ENCODE data around the gene GPX4.

The GPX4 gene

GRCh38 chr19:1093811-1094553 is 9.8 kb upstream of the GPX4 start:
- DNase-seq: no peak
- Histone ChIP-seq H3K9me3 (no peaks in the 10 kb centered on the region), H3K27ac (peak overlapping the region in 1 of 2 donors; percentile 78), H3K4me3 (peak overlapping the region; percentile 78 to 83), H3K27me3 (no peaks in the 10 kb centered on the region), H3K4me1 (peaks cover 0 to 42% (median 32%) of the 10 kb centered on the region in 4 donors), H3K36me3 (peaks cover 32 to 47% (median 34%) of the 10 kb centered on the region in 3 donors)
- intact Hi-C loops (cut with DNase I; ENCODE audit: low total_unique reads): loop anchor here (5.0 kb wide), 1 partner anchor 52 kb away; the partner anchor contains the start of gene ABCA7
- TF ChIP-seq CTCF (IDR thresholded peaks at IDR 0.05): no peak

DNA sequence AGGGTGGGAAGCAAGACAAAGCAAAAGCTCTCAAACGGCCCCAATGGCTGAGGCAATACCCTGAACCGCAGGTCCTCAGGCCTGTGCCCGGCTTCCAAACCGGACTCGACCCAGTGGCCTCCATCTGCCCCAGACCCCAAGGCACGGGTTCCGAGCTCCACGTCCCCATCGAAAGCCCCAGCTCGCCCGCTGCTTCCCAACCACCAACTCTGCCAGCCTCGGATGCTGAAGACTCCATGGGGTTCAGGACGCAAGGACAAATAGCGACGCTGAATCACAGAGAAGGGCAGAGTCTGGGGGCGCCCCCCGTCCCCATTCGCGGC is 9.2 kb upstream of the GPX4 start:
- no peaks in the 10 kb centered on the region for H3K27me3 ChIP-seq
- H3K4me1 ChIP-seq: peaks cover 0 to 48% (median 38%) of the 10 kb centered on the region in 4 donors
- no peak for DNase-seq
- H3K27ac ChIP-seq: peak overlapping the region; percentile 78 to 79
- no peak for TF ChIP-seq CTCF (IDR thresholded peaks at IDR 0.05)
- H3K9me3 ChIP-seq: peaks cover 0 to 1% (median 0%) of the 10 kb centered on the region in 3 donors
- H3K36me3 ChIP-seq: peaks cover 25 to 41% (median 28%) of the 10 kb centered on the region in 3 donors
- intact Hi-C loops (cut with DNase I; ENCODE audit: low total_unique reads): loop anchor here (5.0 kb wide), 1 partner anchor 52 kb away; the partner anchor contains the start of gene ABCA7
- peak overlapping the region; percentile 78 to 83 for H3K4me3 ChIP-seq

- DNase-seq: peak; percentile 99
- Histone ChIP-seq H3K4me1 (peaks cover 0 to 51% (median 42%) of the 10 kb centered on the region in 4 donors), H3K36me3 (peaks cover 20 to 36% (median 27%) of the 10 kb centered on the region in 3 donors), H3K27ac (peak within 1 kb of the TSS; percentile 78 to 79), H3K4me3 (peak within 1 kb of the TSS; percentile 78 to 83), H3K9me3 (peaks cover 0 to 6% (median 0%) of the 10 kb centered on the region in 3 donors), H3K27me3 (no peaks in the 10 kb centered on the region)
- intact Hi-C loops (cut with DNase I; ENCODE audit: low total_unique reads): loop anchor here (5.0 kb wide), 1 partner anchor 53 kb away; the partner anchor contains the start of gene ABCA7
- no peak for TF ChIP-seq CTCF (IDR thresholded peaks at IDR 0.05)
These were observed 8.7 kb upstream of the GPX4 start, which contains the start of gene POLR2E for GRCh38 chr19:1094978-1095701. POLR2E (minus strand) TSS chr19:1095375; CDS start chr19:1095315, 60 bp downstream.

GRCh38 chr19:1097810-1098176 is 6.0 kb upstream of the GPX4 start:
- Histone ChIP-seq H3K9me3 (peaks cover 0 to 7% (median 0%) of the 10 kb centered on the region in 3 donors), H3K27ac (peak overlapping the region in 1 of 2 donors; percentile 100), H3K27me3 (no peaks in the 10 kb centered on the region), H3K4me1 (peaks cover 0 to 72% (median 64%) of the 10 kb centered on the region in 4 donors), H3K4me3 (no peak overlapping the region), H3K36me3 (peaks cover 0 to 10% (median 10%) of the 10 kb centered on the region in 3 donors)
- intact Hi-C loops (cut with DNase I; ENCODE audit: low total_unique reads): no loop called here
- DNase-seq: no peak
- TF ChIP-seq CTCF (IDR thresholded peaks at IDR 0.05): no peak

- peak overlapping the region; percentile 99 to 100 for H3K27ac ChIP-seq
- peaks cover 0 to 73% (median 66%) of the 10 kb centered on the region in 4 donors for H3K4me1 ChIP-seq
- no peak overlapping the region for H3K4me3 ChIP-seq
- no peak for TF ChIP-seq CTCF (IDR thresholded peaks at IDR 0.05)
- intact Hi-C loops (cut with DNase I; ENCODE audit: low total_unique reads): no loop called here
- H3K9me3 ChIP-seq: peaks cover 0 to 7% (median 0%) of the 10 kb centered on the region in 3 donors
- H3K36me3 ChIP-seq: peaks cover 0 to 4% (median 3%) of the 10 kb centered on the region in 3 donors
- DNase-seq: no peak
- H3K27me3 ChIP-seq: no peaks in the 10 kb centered on the region
These were observed 5.4 kb upstream of the GPX4 start for GRCh38 chr19:1098177-1099051.

Data from tibial artery (tissue), 4 donors.